GM12801 (cell line): Measurements from ENCODE around the gene NUDT16L1.

Experiments
- TF ChIP-seq, protein P1 (sequence below): IDR thresholded peaks from one replicate; pipeline ENCODE4 v1.5.1; 2011; ENCODE audit warnings: control low read depth; ENCODE audit not compliant: insufficient read length; ENCODE audit errors: extremely low read depth

Gene NUDT16L1

DNA sequence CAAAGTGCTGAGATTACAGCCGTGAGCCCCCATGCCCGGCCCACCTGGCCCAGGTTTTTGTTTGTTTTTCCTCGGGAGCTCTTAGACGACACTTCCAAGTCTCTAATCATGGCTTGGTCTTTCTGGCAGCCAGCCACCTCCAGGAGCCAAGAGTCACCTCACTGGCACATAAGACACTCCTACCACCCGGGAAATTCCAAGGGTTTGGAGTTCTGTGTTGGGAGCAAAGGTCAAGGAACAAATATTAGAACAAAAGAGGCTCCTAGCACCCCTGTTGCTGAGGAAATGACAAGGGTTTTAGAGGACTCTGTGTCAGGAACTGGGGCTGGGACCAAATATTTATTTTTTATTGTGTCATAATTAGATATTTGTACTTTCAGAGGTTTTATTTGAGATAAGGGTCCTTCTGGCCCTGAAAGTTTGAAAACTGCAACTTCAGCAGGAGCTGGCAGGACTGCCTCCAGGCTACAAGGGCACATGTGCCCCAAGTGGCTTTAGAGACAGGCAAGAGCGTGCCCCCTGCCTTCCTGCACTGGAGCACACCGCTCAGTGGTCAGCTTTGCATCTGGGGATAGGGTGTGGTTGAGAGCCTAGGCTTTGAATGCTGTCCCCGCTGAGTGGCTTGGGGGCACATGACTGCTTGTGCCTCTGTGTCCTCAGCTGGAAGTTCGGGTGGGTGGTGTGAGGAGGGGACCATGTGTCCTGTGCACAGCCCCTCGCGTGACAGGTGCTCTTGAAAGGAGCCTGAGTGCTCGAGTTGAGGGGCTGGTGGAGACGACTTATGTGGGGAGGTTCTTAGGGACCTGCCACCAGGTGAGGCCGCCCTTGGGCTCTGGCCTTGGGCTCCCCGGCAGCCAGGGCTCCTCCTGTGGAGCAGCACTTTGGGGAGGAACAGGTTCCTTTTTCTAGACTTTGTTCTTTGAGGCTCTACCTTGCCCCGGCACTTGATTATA, 39.1 kb upstream of the NUDT16L1 start:
- TF ChIP-seq, protein P1, sequence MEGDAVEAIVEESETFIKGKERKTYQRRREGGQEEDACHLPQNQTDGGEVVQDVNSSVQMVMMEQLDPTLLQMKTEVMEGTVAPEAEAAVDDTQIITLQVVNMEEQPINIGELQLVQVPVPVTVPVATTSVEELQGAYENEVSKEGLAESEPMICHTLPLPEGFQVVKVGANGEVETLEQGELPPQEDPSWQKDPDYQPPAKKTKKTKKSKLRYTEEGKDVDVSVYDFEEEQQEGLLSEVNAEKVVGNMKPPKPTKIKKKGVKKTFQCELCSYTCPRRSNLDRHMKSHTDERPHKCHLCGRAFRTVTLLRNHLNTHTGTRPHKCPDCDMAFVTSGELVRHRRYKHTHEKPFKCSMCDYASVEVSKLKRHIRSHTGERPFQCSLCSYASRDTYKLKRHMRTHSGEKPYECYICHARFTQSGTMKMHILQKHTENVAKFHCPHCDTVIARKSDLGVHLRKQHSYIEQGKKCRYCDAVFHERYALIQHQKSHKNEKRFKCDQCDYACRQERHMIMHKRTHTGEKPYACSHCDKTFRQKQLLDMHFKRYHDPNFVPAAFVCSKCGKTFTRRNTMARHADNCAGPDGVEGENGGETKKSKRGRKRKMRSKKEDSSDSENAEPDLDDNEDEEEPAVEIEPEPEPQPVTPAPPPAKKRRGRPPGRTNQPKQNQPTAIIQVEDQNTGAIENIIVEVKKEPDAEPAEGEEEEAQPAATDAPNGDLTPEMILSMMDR = no peak

DNA sequence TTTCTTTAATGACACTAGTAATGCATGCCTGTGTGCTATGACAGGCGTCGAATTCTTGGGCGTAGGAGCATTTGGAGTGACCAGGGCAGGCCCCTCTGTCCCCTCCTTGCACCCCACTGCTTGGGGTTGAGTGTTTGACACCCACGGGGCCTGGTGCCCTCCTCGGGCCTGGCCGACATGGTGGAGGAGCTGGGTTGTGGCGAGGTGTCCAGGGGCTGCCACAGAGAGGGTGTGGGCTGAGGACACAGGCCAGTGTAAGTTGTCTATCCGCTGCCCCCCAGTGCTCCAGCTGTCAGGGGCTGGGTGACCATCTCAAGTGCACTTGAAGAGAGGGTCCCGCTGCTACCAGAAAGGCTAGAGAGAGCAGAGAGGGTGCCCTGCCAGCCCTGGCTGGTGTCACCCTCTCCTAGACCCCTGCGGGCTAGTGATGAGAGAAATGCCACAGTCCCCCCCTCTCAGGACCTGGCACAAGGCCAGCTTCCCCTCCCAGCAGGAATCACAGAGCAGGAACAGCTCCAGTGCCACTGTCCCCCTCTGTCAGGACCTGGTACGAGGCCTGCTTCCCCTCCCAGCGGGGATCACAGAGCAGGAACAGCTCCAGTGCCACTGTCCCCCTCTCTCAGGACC, 38.3 kb upstream of the NUDT16L1 start:
- TF ChIP-seq, protein P1 = no peak

DNA sequence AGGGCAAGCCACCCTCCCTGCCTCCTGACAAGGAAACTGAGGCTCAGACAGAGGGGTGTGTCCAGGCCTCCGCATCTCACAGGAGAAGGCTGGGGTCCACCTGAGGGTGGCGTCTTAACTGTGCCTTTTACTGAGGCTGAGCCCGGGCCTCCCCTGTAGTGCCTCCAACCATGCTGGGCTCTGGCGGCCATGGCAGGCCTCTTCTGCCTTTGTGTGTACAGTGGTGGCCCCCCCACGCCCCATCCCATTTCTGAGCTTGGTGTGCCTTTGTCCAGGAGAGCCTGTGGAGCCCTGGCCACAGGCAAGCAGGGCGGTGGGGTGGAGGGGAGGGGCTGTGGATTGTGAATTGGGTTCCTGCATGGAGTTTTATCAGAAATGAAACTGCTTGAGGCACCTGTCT, 37.6 kb upstream of the NUDT16L1 start:
- TF ChIP-seq, protein P1 = no peak

DNA sequence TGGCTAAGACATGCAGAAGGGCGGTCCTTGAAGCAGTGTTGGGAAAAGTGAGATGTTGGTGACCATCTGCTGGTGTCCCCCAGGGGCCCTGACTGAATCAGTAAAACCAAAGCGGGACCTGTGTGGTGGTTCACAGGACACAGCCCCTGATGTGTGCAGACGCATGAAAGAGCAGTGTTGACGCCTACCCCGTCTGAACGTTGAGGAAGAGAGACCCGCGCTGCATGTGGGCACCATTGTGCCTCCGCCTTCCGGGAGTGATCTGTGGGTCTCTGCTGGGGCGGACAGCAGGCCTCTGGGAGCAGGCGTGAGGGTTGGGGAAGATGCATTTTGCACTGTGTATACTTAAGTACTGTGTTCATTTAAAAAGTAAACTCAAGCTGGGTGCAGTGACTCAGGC, 37.1 kb upstream of the NUDT16L1 start:
- TF ChIP-seq, protein P1 = no peak

DNA sequence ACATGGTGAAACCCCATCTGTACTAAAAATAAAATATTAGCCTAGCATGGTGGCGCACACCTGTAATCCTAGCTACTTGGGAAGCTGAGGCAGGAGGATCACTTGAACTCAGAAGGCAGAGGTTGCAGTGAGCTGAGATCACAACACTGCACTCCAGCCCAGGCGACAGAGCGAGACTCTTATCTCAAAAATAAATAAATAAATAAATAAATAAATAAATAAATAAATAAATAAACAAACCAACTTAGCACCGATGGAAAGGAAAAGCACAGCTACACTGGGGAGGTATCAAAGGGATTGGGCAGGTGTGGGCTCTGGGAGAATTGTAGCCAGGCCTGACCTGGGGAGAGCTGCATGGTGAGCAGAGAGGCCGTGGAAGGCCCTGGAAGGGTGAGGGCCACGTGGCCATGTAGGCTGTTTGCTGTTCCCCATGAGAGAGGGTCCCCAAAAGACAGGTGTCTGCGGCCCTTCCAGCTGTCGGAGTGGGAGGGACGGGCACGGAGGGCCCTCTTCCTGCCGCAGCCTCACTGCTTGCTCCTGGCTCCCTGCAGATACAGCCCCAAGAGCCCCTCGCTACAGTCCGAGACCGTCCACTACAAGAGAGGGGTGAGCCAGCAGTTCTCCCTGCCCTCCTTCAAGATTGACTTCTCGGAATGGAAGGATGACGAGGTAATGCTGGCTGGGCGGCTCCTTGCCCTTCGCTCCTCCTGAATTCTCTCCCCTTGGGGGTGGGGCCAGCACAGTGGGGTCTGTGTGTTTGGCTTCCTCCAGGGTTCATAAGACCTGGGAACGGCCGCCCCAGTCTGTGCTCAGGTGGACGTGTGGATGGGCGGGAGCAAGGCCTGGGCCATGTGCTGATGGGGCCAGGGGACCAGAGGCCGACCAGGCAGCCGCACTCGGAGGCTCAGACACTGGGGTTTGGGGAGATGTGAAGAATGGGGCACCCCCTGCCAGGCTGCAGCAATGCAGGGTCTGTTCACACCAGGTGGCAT, 36.4 kb upstream of the NUDT16L1 start:
- TF ChIP-seq, protein P1 = no peak

DNA sequence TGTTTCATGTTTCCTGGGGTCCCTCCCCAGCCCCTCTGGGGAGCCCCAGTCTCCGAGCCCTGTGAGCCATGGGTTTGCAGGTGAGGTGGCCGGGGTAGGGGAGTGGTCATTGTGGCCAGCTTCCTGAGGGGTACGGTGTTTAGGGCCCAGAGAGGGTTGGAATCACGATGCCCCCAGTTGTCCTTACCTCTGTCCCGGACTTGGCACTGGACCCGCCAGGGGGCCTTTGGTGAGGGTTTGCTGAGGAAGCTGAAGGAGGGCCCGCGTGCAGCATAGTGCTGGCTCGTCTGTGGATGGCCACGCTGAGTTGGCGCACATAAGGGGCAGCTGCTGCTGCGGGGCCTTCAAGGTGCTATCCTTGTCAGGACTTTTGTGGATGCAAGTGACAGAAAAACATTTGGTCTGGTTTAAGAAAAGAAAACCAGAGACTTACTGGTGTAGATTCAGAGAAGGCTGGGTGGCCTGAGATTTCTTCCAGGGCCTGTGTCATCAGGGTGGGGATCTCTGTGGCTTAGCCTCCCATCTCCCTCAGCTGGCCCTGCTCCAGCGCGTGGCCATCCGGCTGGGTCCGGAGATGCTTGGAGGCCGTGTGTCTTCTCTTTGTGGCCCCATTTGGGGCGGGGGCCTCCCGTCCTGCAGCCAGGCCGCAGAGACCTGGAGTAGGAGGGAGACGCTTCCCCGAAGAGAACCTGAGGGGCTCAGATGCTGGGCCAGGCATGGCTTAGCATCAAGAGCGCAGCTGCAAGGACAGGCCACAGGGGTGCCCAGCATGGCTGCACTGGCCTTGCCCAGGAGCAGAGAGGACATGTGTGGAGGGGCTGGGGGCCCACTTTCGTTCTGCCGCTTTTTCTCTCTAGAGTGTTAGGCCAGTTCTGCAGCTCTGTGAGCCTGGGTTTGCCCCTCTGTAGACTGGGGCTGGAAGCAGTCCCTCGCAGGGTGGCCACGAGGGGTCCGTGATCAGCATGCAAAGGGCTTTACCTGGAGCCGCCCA, 33.7 kb upstream of the NUDT16L1 start:
- TF ChIP-seq, protein P1 = no peak
